DMS153 treated with DMSO at 0.1 percent for 48 hours (cell line): Measurements from ENCODE around the gene TMEM95.
A peak's percentile ranks its signal among the peaks of the same experiment; 100 is the strongest.

Experiments
- DNase-seq: peaks from one replicate; lab custom pipeline; 2025; ENCODE audit not compliant: unreplicated experiment; lab: John Stamatoyannopoulos, UW

Gene TMEM95

DNA sequence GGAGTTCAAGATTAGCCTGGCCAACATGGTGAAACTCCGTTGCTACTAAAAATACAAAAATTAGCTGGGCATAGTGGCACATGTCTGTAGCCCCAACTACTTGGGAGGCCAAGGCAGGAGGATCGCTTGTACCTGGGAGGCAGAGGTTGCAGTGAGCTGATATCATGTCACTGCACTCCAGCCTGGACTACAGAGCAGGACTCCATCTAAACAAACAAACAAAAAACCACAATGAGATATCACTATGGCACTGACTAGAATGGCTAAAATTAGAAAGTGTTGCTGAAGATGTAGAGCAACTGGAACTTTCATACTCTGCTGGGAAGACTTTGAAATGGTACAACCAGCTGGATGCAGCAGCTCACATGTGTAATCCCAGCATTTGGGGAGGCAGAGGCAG lies 19.4 kb downstream of the TMEM95 start:
- DNase-seq, result no peak

DNA sequence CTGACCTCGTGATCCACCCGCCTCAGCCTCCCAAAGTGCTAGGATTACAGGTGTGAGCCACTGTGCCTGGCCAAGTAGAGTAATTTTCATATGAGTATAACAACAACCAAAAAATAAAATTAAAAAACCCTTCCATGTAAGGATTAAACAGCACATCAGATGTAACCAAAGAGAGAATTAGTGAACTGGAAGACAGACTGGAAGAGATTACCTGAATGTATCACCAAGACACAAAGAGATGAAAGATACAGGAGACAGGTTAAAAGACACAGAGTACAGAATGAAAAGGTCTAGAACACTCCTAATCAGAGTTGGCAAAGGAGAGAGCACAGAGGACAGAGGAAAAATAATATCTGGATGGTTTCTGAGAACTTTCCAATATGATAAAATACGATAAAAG lies 24.2 kb downstream of the TMEM95 start:
- no peak for DNase-seq

- no peak for DNase-seq
Observed at GRCh38 chr17:7380321-7380720, 25.4 kb downstream of the TMEM95 start.

DNA sequence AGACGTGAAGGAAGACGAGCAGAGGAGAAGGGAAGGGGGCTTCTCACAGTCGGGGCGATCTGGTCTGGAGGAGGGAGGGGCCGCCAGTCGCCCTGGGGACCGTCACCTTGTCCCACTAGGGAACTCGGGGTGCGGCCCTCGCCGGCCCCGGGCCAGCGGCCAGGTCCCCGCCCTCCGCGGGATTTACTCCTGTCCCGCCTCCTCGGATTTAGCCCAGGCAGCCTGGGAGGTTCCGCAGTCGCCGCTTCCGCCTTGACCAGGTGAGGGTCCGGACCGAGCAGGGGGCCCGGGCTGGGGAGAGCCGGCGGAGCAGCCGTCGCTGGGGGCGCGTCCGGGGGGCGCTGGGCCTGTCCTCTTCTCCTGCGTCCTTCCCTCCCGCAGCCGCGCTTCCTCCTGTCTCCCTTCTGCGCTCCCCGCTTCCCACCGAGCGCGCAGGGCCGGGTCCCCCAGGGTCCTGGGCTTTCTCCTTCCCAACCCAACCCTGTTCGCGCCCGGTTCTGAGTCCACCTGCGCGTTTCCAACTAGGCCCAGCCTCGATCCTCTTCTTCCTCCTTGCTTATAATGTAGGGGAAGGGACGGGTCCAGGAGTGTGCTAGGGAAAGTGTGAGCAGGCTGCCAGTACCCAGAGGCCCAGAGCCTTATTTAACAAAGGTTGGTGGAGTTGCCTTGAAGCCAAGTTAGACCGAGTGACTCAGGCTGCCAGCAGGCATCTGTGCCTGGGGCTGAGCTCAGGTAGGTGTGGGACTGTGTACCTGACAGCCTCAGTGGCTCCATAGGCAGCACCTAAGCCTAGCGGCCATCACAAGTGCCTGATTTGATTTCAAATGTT lies 26.1 kb downstream of the TMEM95 start, which contains the start of gene TNK1:
TNK1 (plus strand) TSS at position 235 of the 829 bp plus-strand sequence. CDS start 1,838 bp downstream, outside the sequence.
- no peak for DNase-seq

GRCh38 chr17:7382901-7383300 lies 27.9 kb downstream of the TMEM95 start:
- DNase-seq, result no peak

DNA sequence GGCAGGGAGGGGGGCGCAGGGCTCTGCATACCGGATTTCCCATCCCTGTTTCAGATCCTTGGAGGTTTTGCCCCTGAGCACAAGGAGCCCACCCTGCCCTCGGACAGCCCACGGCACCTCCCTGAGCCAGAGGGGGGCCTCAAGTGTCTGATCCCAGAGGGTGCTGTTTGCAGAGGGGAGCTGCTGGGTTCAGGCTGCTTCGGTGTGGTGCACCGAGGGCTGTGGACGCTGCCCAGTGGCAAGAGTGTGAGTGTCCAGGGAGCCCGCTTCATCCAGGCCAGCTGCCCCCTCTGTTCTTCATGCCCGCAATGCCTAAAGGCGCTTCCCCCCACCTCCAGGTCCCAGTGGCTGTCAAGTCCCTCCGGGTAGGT lies 28.4 kb downstream of the TMEM95 start:
- DNase-seq, result no peak

DNA sequence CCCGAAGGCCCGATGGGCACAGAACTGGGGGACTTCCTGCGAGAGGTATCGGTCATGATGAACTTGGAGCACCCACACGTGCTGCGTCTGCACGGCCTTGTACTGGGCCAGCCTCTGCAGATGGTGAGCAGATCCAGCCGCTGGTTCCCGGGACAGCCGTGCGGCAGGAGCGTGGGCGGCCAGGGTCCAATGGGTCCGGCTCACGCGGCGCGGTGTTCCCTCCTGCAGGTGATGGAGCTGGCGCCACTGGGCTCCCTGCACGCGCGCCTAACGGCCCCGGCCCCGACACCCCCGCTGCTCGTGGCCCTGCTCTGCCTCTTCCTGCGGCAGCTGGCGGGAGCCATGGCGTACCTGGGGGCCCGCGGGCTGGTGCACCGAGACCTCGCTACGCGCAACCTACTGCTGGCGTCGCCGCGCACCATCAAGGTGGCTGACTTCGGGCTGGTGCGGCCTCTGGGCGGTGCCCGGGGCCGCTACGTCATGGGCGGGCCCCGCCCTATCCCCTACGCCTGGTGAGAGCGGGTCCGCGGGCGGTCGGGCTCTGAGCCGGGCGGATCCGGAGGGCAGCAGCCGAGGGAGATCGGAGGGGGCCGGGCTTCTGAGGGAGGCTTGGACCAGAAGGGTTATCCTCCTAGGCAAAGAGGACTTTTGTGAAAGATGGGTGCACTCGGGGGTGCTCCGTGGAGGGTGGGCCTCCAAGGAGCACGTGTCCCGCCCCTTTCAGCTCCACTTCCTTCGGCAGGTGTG lies 29.0 kb downstream of the TMEM95 start:
- DNase-seq, result no peak

- DNase-seq, result no peak
Observed at GRCh38 chr17:7384489-7385081, 29.6 kb downstream of the TMEM95 start.

DNA sequence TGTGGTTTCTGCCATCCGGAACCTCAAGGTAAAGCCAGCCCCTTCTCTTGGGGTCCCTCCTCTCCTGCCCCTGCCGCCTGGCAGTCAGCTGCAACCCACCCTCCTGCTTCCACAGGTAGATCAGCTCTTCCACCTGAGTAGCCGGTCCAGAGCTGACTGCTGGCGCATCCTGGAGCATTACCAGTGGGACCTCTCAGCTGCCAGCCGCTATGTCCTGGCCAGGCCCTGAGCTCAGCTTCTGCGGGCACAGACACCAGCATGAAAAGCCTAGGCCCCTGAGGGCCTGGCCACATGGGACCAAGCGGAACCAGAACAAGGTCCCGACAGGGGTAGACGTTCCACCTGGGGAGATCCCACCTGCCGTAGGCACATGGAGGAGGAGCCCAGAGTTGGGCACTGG lies 33.9 kb downstream of the TMEM95 start:
- no peak for DNase-seq

DNA sequence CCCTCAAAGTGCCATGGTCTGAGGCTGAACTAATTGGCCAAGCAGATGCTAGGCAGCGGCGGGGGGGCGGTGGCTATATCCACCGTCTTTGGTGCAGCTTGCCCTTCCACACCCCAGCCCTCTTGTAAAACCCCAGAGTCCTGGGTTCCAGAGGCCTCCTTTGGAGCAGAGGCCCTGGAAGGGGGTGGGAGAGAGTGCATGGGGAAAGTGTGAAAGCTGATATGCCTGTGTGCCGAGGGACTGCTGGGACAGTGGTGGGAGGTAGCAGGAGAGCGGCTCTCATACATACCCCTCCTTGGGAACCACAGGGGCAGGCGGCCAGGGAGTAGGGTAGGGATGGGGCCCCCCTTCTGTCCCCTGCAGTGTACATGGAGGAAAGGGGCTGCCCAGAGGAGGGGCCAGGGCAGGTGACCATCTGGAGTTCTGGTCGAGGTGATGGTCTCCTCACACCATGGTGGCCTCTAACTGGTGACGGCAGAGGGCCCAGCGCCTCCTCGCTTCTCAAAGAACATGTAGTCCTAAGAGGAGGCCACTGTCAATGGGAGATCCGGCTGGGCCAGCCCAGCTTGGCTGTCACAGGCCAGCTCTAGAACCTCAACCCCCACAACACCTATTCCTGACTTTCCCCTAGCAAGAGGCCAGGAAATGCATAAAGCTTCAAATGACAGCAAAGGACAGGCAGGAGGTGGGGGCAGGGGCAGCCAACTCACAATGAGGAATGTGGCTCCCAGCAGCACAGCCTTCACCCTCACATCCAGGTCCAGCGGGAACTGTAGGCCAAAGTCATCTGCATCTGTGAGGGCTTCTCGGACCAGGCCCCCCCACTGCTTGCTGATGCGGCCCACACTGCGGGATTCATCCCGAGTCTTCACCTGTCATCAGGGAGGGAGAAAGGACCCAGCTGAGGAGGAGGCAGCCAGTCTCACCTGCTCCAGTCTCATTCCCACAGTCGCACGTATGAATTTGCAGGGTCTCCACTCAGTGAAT lies 35.3 kb downstream of the TMEM95 start:
- no peak for DNase-seq

DNA sequence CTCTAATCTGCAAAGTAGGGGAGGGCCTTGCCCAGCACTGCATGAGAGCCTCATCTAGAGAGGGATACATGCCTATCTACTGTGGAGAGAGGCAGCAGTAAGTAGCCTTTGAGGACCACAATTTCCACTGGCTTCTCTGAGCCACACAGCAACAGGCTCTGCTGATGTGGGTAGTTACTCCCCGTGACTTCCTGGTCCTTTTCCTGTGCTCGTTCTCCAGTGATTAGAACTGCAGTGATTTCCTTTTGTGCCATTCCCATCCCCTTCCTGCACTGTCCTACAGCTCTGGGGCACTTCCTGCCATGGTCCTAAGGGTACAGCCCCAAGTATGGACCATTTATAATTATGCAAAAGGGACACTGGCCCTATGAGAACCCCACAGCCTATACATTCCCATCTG lies 36.4 kb downstream of the TMEM95 start:
- no peak for DNase-seq

DNA sequence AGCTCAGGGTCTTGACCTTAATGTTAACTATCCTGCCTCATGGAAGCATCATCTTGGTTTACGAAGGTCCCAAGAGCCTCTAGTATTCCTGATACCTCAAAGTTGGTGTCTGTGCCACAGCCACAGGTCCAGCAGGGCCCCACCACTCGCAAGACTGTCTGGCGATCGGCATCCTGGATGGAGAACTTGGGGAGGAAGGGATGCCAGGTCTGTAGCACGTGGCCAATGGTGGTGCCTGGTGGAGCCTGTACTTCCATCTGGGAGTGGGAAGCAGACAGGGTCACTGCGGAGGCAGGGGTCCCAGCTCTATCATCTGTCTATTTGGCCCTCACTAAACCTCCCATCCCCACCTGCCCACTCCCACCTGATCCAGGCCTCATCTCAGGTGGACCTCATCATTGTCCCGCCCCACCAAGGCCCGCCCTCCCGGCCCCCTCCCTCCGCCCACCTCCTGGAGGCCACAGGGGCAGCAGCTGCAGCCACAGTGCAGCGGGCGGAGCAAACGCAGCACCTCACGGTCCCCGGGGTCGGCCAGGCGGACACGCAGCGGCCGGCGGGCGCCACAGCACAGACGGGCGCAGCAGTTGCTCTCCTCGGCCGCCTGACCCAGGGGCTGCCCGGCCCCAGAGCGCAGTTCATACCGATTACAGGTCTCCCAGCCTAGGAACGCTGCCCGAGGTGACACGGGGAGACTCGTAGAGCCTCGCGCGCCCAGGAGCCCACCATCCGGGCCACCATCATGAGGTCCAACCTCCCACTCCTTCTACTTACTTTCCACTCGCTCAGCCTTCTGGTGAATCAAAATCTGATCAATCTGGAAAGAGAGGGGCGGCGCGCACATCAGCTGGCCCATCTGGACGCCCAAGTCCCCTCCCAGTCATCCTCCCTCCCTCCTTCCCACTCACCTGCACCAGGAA lies 38.0 kb downstream of the TMEM95 start:
- DNase-seq, result no peak

DNA sequence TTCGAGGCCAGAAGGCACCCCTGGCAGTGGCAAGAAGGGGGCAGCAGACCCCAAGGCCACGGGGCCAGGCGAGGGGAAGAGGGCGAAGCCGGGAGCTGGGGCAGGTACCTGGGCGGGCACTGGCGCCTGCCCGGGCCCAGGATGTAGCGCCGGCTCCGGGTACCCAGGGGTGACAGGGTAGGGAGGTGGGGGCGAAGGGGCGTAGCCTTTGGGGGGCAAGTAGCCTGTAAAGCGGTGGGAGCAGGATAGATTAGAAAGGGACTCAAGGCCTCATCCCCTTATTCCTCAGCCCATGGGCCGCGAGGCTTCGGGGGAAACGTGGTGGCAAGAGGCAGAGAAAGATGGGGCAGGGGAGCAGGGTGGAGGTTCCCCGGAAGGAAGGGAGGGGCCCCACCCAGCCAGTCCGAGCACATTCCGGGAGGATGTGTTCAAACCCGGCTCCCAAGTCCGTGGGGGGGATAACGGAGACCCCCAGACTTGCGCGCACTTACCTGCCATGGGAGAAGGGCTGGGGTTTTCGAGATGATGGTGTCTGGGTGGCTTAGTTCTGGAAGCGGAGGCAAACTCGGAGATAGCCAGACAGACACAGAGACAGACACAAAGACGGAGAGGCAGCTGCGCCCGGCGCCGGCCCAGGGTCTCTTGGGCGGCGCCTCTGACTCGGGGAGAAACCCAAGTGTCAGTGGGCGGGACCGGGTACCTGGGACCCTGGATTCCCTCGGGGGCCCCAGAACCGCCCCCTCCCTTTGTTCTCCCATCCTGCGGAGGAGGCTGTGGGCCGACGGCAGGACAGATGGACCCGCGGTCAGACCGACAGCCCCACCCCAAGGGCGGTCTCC lies 38.9 kb downstream of the TMEM95 start:
- no peak for DNase-seq

DNA sequence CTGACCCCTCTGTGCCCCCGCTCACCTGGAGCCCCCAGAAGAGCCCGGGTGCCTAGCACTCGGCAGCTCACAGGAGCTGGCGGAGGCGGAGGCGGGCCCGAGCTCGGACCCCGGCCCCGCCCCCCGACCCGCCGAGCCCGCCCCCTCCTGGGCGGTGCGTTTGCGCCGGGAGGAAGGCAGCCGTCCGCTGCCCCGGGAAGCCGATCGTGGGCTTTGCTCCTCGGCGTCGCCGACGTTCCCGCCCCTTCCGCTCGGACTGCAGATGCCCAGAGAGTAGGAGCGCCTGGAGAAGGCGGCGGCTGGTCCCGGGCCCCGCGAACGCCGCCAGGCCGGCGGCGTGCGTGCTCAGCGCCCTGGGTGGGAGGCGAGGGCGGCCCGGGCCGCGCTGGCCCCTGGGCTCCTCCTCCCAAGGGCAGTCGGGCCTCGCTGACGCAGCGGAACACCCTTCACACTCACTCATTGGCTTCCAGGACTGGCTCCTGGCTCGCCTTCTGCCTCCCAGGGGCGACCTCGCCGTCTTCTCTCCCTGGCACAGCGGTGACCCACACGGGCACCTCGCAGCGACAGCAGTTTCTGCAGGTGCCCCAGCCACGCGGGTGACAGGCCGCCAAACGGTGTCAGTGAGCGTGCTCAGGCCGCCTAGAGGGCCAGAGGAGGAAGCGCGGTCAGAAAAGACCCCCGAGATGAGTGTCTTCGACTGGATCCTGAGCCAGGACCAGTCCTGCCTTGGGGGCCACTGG lies 39.7 kb downstream of the TMEM95 start, which contains the start of gene PLSCR3:
PLSCR3 (minus strand) TSS at position 74 of the 740 bp plus-strand sequence. CDS start 415 bp downstream, outside the sequence.
- DNase-seq, result peak; percentile 20

GRCh38 chr17:7396147-7396546 lies 41.2 kb downstream of the TMEM95 start:
- no peak for DNase-seq

- no peak for DNase-seq
Observed at GRCh38 chr17:7398612-7399011, 43.7 kb downstream of the TMEM95 start.

GRCh38 chr17:7403043-7403726 lies 48.2 kb downstream of the TMEM95 start:
- DNase-seq, result no peak

DNA sequence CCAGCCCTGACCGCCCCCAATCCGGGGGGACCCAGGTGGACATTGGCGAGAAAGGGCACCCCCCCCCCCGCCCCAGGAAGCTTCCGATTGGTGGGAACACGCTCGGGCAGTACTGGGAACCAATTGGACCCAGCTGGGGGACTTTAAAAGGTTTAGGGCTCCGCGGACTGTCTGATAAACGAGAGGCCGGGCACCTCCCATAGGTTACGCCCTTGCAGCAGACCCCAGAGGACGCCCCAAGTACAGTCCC lies 48.7 kb downstream of the TMEM95 start:
- no peak for DNase-seq
